NCI-H460 (cell line): Measurements from ENCODE around the gene SLC15A3. TPM values are rescaled to one million over a fixed set of nuclear protein-coding genes. Genes with fewer than 3 reads are reported as not detected.
"Not testable (repeated sequence)": the region's sequence is repeated elsewhere in the genome, so short reads cannot be mapped to it uniquely, and the experiment has no call there.

Experiments used
- DNase-seq: peaks from one replicate; pipeline ENCODE4 v3.0.0-alpha.2; 2016; ENCODE audit warnings: low read depth; ENCODE audit errors: extremely low read depth
- total RNA-seq: library from RNA; depleted of rRNA; stranded (reverse); fragments of >200 nt; shearing (Covaris generic); gene quantifications from 2 replicates; pipeline ENCODE4 v1.2.3, GENCODE V29; 2014

Gene SLC15A3
- total RNA-seq, 1 experiment from 2014 or later = not detected

DNA sequence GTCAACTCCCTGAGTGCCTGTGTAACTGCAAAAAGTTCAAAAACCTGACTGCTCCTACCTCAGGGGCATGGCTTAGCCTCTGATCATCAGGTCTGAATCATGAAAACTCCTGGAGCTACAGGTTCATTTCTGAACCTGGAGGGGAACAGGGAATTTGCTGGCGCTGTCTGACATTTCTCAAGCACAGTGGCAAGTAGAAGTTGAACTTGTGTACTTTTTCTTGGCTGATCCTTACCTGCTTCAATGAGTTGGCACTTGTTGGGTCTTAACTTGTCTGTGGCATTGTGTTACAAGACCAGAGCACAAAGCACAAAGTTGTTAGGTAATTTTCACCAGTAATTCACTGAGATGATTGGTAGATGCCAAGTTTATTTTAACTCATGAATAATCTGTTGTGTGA, 34.7 kb downstream of the SLC15A3 start:
- DNase-seq = no peak

DNA sequence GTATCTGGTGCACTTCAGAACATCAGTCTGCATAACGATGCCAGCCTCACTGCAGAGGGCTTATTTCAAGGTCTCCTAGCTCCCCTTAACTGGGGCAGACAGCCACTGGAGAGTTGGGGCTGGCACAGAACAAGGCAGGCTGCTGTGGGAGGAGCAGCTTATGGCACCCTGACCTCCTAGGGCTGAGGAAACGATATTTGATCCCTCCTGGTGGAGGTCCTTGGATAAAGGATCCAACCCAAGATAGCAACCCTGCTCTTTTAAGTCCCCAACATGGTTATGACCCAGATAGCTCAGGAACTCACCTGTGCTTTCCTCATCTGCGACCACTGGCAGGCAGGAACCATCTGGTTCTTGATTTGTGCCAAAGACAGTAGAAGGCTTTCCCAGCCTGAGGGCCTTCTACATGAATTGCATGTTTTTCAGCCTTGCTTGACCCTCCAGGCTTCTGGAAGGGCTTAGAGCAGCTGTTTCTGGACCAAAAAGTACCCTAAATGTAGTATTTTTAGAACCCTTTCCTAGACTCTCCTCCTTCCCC, 35.2 kb downstream of the SLC15A3 start:
- DNase-seq = no peak

DNA sequence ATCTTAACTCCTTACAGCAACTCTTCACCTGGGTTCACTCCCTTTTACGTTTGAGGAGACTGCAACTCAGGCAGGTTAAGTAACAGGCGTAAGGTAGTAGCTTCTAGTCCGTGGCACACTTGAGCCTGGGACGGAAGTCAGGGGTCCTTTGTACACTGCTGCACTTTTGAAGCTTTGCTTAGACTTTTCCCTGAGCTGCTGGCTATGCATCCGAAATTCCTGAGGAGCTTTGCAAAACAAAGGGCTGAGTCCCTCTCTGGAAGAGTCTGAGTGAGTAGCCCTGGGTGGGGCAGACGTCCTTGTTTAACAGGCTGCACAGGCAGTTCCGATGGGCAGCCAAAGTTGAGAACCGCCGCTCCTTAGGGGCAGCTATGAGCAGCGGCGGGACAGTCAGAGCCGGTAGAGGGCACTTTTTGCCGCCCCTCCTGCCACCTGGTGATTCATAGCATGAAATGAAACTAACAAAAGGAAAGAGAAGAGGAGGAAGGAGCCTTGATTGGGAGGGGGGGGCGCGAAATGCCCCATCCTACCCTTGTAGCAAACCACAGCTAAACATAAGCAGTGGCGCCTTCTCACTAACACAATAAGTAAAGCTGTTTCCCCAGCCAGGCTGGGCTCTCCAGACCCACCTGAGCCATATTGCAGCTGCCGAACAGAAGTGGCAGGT, 36.6 kb downstream of the SLC15A3 start:
- DNase-seq = no peak

DNA sequence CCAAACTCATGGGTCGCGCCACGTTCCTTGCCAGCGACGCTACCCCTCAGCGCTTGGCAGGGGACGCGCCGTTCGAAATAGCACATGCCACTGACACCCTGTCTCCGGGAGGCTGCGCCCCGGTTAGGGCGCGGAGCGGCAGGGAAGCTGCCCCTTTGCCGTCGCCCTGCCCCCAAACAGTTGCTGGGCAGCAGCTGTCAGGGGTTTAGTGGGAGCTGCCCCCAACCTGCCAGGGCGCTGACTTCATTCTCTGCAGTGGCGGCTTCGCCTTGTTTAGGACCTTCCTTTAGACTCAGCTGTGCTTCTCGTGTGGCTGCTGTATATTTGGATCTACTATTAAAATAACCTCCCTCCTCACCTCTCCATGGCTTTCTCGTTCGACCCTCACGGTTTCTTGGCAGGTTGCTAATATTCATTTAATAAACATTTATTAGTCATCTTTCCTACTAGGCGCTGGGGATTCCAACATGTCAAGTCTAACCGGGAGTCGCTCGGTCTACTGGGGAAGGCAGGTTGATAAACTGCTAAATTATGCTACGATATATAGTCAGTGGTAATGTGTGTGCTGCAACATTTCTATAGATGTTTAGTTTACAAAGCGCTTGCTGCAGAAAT, 37.2 kb downstream of the SLC15A3 start:
- no peak for DNase-seq

DNA sequence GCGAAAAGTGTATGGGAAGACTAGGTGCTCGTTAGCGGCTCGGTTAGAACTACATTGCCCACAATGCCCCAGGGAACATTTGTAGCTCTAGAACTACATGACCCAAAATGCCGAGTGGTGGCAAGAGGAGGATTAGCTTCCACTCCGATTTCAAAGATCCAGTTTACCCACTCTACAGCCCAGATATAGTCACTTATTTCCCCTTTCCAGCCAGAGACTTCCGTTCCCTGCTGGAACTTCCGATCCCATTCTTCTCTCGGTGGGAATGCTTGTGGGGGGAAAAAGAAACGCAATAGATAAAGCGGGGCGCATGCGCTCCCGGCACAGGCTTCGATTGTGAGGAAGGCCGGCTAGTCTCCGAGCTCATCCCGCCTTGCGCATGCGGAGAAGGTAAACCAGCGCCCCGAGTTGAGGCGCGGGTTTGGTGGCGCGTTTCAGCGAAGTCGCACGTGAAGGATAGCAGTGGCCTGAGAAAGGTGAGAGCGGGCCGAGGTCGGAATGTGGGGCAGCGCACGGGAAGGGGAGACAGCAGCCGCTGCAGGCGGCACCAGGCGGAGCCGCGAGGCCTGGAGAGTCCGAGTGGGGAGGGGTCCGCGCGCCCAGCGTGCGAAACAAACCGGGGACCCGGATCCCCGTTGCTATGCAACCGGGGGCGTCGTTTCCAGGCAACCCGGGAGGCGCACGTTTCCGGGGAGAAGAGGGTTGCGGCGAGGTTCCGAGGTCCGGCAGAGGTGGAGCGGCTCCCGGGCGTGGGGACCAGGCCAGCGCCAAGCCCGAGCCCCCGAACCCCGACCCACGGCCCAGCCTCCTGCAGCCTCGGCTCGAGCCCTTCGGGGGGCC, 38.0 kb downstream of the SLC15A3 start, which contains the start of gene TMEM109:
Gene TMEM109 (plus strand): TSS at position 366 of the 840 bp plus-strand sequence. CDS start 5,536 bp downstream, outside the sequence.
- DNase-seq = peak; percentile 80

DNA sequence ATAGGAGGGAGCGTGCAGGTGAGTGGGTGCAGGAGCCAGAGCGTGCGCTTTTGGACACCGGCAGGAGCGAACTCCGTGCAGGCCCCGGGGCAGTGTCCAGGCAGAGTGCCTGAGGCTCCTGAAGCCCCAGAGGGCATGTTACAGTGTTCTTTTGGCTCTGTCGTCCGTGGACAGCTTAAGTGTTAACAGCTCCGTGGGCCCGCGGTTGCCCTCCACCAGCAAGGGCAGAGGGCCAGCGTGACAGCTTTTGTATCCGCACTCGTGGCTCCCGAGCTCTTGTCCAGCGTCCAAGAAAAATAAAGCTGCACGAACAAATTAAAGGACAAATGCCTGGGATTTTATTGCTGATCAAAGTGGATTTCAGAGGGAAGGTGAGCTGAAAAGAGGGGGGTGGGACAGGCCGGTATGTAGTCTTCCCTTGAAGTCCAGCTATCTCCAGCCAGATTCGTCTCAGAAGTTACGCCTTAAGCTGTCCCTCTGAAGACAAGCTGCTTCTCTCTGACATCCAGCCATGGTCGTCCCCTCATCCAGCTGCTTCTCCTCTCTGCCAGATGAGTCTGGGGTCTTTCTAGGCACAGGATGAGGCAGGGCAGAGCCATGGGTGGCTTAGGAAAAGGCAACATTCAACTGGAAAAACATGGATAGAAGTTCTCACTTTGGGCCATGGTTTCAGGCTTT, 39.0 kb downstream of the SLC15A3 start:
- DNase-seq = no peak

DNA sequence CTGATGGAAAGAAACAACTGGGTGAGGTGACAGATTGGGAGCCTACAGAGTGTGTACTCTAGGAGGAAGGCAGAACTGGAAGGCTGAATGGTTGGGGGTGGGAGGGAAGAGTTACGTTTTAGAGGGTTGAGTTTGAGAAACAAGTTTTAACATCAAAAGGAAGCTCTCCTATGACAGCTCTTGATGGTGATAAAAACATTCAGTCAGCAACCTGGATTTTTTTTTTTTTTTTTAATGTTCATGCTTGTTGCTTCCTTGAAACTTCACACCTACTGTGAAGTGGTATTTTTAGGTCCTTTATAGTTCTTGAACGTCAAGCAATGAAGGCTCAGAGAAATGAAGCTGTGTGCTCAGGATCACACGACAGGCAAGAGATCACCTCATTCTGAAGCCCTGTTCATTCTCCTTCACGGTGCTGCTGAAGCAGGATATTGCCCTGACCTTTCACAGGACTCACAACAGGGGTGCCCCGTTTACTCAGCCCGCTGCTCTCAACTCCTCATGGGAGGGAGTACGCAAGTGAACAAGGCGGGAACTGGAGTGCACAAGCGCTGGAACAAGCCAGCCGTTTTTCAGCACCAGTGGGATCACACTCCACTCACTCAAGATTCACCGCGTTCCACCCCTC, 39.6 kb downstream of the SLC15A3 start:
- DNase-seq = no peak

DNA sequence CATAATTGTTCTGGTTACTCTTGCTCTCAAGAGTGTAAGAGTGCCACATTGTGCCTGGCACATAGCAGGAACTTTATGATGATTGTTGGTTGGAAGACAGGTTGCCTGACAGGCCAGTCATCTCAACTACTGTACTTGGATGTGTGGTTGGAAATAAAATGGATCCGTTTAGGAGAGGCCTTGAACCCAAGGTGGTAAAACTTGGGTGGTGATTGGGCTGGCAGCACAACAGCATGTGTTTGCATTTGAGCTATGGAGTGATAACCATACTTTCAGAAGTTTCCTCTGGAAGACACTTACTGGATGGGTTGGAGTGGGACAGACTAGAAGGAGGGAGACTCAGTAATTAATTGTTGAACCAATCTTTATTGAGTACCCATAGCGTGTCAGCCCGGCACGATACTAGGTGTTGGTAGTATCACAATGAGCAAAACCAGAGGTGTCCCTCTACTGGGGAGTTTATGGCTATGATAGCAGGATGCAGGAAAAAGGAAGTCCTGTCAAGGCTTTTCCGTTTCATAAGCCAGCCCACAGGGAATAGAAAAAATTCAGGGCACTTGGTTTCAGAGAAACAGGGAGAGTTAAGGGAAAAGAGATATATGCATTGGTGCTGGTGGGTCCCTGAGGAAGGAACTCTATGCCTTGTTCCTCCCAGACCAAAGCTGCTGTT, 41.1 kb downstream of the SLC15A3 start:
- DNase-seq = no peak

DNA sequence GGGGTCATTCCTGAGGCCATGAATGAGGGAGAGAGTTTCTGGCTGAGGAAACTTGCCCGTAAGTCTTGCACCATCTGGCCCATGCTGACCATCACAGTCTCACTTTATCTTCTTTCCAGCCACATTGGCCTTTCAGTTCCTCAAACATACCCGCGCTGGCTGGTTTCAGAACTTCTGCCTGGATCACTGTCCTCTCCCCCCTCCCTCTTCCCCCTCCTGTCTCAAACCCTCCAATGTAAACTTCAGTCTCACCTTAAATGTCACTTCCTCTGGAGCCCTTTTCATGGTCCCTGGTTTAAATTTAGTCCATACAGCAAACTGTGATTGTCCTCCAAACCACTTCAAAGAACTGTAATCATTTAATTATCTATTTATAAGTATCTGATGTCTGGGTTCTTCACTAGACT, 41.7 kb downstream of the SLC15A3 start:
- no peak for DNase-seq

DNA sequence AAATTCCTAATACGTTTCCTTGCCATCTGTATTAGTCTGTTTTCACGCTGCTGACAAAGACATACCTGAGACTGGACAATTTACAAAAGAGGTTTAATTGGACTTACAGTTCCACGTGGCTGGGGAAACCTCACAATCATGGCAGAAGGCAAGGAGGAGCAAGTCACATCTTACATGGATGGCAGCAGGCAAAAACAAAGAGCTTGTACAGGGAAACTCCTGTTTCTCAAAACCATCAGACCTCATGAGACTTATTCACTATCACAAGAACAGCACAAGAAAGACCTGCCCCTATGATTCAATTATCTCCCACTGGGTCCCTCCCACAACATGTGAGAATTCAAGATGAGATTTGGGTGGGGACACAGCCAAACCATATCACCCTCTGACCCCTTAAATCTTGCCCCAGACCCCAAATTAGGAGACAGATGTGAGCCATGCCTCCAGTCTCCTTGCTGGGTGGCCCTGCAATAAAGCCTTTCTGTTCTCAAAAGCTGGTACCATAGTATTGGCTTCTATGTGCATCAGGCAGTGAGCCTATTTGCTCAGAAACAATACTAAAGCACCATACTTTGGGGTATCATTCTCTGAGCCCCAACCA, 42.2 kb downstream of the SLC15A3 start:
- not testable (repeated sequence) for DNase-seq

DNA sequence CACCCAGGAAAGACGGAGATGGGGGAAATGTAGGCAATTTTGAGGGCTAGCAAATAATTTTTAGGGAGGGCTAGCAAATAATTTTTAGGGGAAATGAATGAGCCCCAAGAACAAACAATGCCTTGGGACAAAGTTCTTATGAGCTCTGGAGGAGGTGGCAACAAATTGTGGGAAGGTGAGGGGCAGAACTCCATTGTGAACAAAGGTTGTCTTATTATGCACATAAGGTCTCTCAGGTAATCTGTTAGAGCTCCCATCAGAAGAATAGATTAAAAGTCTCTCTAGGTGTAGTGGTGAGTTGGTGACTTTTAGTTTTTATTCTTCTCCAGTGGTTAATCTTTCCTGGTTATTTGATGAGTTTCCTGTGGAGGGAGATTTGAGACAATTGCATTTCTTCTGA, 43.2 kb downstream of the SLC15A3 start:
- DNase-seq = no peak

DNA sequence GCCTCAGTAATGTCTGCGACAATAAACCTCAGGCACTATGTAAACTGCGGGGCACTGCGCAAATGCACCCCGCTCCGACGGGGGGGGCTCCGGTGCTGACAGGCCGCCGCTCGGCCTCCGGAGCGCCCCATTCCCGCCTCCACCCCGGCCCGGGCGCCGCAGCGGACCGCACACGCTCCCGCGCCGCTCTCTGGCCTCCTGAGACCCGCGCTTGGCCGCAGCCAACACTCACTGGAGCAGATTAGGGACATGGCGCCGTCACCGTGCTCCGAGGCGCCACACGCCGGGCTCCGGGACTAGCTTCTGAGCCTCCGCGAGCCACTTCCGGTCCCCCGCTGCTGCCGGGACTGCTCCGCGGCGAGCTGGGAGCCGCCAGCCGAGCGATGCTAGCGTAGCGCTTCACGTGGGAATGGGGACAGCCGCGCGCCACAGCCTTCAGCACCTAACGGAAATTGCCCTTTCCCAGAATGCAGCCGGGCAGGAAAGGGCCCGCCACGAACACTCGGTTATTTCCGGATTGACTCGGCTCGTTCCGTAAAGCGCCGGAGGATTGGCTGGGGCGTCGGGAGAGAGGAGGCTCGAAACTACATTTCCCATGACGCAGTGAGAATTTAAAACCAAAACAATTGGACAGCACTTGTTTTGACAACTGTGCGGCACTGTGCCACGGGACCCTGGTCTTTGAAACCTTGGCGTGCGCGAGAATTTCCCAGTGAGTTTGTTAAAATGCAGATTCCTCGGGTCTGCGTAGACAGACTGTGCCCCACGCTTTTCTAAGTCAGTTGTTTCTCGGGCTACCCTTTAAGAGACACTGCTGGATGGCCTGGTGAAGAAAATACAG, 45.6 kb downstream of the SLC15A3 start, which contains the start of gene PRPF19:
Gene PRPF19 (minus strand): TSS at position 454 of the 841 bp plus-strand sequence. CDS start 203 bp downstream, at position 251.
- peak; percentile 93 for DNase-seq

DNA sequence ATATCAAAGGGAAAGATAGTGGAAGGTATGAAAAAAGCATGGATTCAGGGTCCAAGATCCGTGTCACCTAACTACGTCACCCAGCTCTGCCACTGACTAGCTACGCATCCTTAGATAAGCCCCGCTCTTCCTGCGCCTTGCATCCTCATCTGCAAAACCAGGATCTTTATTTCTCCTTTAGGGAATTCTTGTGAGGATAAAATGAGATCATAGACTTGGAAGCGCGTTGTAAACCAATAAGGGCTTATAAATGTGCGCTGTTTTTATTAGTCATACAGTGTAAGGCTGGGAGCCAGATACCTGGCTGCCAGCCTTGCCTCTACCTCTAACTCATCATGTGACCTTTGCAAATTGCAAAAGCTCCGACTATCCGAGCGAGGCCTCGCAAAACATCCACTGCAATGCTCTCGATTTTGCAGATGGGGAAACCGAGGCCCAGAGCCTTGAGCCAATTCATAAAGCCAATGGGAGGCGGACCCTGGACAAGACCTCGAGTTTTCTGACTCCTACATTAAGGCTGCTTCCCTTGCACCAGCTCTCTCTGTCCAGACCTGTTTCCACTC, 46.3 kb downstream of the SLC15A3 start:
- no peak for DNase-seq

DNA sequence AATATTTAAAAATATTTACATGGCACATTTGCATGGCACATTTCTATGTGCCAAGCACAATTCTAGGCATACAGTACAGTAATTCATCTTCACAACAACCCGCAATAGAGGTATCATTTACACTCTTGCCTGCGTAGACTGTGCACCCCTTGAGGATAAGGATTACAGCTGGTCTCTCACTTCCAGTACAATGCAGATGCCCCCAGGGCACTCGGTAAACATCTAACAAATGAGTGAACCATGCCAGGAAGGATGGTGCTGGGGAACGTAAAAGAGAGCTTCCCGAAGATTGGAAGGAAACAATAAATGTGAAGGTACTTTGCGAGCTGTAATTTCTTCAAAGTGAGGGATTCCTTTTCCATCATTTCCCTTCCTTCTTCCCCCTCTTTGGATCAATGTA, 46.9 kb downstream of the SLC15A3 start:
- no peak for DNase-seq

DNA sequence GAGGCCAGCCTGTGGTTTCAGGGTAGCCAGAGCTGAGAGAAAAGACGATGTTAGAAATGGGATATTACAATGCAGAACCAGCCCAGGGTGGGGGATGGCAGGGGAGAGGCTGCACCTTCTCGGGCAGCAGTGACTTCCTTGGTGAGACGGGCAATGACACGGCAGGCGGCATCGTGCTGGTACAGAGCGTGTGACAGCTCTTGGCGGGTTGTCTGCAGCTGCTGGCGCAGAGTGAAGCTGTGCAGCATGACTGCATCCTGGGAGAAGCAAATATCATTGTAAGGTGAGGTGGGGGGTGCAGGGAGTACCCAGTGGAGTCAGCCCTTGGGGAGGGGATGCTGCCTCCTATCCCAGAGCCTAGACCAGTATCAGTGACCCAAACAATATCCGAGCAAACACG, 49.4 kb downstream of the SLC15A3 start:
- DNase-seq = no peak

DNA sequence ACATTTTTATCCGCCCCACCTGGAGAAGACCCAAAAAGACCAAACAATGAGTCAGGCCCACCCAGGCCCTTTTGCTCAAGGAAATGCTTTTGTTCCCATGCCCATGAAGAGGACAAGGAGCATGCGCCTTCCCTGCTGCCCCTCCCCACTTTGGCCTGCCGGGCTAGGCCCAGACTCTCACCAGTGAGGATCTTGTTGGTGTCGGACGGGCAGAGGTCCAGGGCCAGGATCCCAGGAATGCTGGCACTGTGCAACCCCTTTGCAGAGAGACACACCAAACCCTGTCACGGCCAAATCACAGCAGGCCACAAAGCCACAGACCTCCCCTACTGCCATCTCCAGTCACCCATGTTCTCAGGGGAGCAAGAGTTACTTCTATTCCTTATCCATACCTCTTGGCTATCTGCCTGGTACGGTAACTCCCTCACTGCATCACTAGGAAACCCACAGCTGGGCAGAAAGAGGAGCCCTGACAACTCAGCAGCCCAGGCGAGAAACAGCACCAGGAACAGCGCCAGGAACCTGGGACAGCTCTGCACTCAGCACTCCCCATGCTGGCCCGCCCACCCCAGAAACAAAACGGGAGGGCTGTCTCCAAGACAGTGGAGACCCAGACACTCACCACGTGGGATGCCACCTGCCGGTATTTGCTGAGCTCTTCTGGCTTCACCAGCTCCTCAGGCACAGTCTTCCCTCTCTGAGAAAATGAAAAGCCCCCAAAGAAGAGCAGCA, 51.1 kb downstream of the SLC15A3 start:
- no peak for DNase-seq

DNA sequence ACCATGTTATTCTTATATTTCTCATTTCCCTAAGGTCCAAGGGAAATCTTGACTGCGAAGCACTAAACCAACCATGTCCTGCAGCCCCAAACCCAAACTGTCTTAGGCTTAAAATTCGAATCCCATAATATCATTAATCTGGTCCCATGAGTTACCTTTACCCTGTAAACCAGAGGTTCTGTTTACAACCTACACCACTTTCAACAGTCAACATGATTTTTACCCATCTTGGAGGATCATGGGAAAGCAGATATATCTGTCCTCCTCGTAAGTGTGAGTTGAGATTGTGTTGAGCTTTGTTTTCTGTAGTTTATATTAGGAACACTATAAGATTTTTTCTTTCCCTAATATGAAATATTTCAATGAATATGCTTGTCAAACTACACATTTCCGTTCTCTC, 52.0 kb downstream of the SLC15A3 start:
- no peak for DNase-seq
